Measurements from ENCODE around the gene R3HDM4.

GRCh38 chr19:939439-939838 lies 26.4 kb upstream of the R3HDM4 start:
- TF ChIP-seq POLR2A (IDR thresholded peaks at IDR 0.05; ENCODE audit: low read depth, low read length) (no peak), POLR2AphosphoS5 (IDR thresholded peaks at IDR 0.05; ENCODE audit: low read depth, low read length) (no peak), PAX5 (IDR thresholded peaks at IDR 0.05; ENCODE audit: insufficient read depth, low read length, severe bottlenecking) (no peak), TAF1 (IDR thresholded peaks at IDR 0.05; ENCODE audit: low read depth, low read length) (no peak), SPI1 (IDR thresholded peaks at IDR 0.05; ENCODE audit: low read depth, low read length) (no peak)
